SJSA1 (cell line): ENCODE data around the gene CMAS. TPM values are rescaled to one million over a fixed set of nuclear protein-coding genes. Genes with fewer than 3 reads are reported as not detected.
"Not testable (repeated sequence)": the region's sequence is repeated elsewhere in the genome, so short reads cannot be mapped to it uniquely, and the experiment has no call there.

Source experiments
- DNase-seq, 2 experiments: peaks; one replicate each; pipeline ENCODE4 v3.0.0-alpha.2; 2015 to 2020; ENCODE audit warnings: low spot score in 2 of 2, low read depth in 1 of 2
- H3K27ac ChIP-seq: fragments of 250-450 bp; sonication (Bioruptor Pico); 2 replicates; pipeline ENCODE4 v1.5.1; 2020; ENCODE audit warnings: mild to moderate bottlenecking, moderate library complexity
- H3K27me3 ChIP-seq: fragments of 250-450 bp; sonication (Bioruptor Pico); replicated peaks from 2 replicates; pipeline ENCODE4 v1.5.1; 2020; ENCODE audit warnings: mild to moderate bottlenecking, moderate library complexity
- H3K36me3 ChIP-seq: fragments of 250-450 bp; sonication (Bioruptor Pico); 2 replicates; pipeline ENCODE4 v1.5.1; 2020; ENCODE audit warnings: mild to moderate bottlenecking
- H3K4me1 ChIP-seq: fragments of 250-450 bp; sonication (Bioruptor Pico); replicated peaks from 2 replicates; pipeline ENCODE4 v1.6.1; 2021; ENCODE audit warnings: mild to moderate bottlenecking
- H3K4me3 ChIP-seq: fragments of 250-450 bp; sonication (Bioruptor Pico); 2 replicates; pipeline ENCODE4 v1.5.1; 2020; ENCODE audit warnings: mild to moderate bottlenecking
- H3K9me3 ChIP-seq: fragments of 250-450 bp; sonication (Bioruptor Pico); replicated peaks from 2 replicates; pipeline ENCODE4 v1.5.1; 2020; ENCODE audit warnings: mild to moderate bottlenecking
- total RNA-seq: library from RNA; depleted of rRNA; stranded (reverse); fragments of >200 nt; shearing (Covaris generic); gene quantifications from 2 replicates; pipeline ENCODE4 v1.2.3, GENCODE V29; 2014; rRNA removed

The CMAS gene
- 30.8 and 40.4 TPM in 2 replicates for total RNA-seq

- Histone ChIP-seq H3K27me3 (no peaks in the 10 kb centered on the region), H3K27ac (peak within 1 kb of the TSS; percentile 67), H3K4me1 (peaks cover 9% of the 10 kb centered on the region), H3K9me3 (no peaks in the 10 kb centered on the region), H3K36me3 (peaks cover 6% of the 10 kb centered on the region), H3K4me3 (peak within 1 kb of the TSS; percentile 95)
- peak; percentile 50 to 77 for DNase-seq
Measured at GRCh38 chr12:22046090-22046967, at the start of gene CMAS. Gene CMAS, plus strand, starts transcription at chr12:22046218. Its CDS starts 86 bp downstream, at chr12:22046304.

GRCh38 chr12:21998295-21998694 is 47.7 kb upstream of the CMAS start:
- DNase-seq = no peak
- no peak overlapping the region for H3K4me3 ChIP-seq
- H3K36me3 ChIP-seq = no peaks in the 10 kb centered on the region
- H3K9me3 ChIP-seq = no peaks in the 10 kb centered on the region
- H3K4me1 ChIP-seq = no peaks in the 10 kb centered on the region
- no peak overlapping the region for H3K27ac ChIP-seq
- H3K27me3 ChIP-seq = no peaks in the 10 kb centered on the region

GRCh38 chr12:21998782-21999181 is 47.2 kb upstream of the CMAS start:
- H3K27me3 ChIP-seq = no peaks in the 10 kb centered on the region
- H3K4me1 ChIP-seq = no peaks in the 10 kb centered on the region
- no peaks in the 10 kb centered on the region for H3K9me3 ChIP-seq
- no peak overlapping the region for H3K27ac ChIP-seq
- no peak for DNase-seq
- no peak overlapping the region for H3K4me3 ChIP-seq
- H3K36me3 ChIP-seq = no peaks in the 10 kb centered on the region

- Histone ChIP-seq H3K36me3 (no peaks in the 10 kb centered on the region), H3K4me1 (no peaks in the 10 kb centered on the region), H3K9me3 (no peaks in the 10 kb centered on the region), H3K27me3 (0 out of 2 replicates have a peak, but pooled peaks cover 2% of the 10 kb centered on the region), H3K27ac (no peak overlapping the region), H3K4me3 (no peak overlapping the region)
- no peak for DNase-seq
Measured at GRCh38 chr12:22002430-22002829, 43.6 kb upstream of the CMAS start.

- H3K27me3 ChIP-seq, DNase-seq: not testable (repeated sequence)
Measured at GRCh38 chr12:22007794-22008193, 38.2 kb upstream of the CMAS start.

GRCh38 chr12:22008196-22008595 is 37.8 kb upstream of the CMAS start:
- H3K27me3 ChIP-seq = 0 out of 2 replicates have a peak, but pooled peaks cover 2% of the 10 kb centered on the region
- H3K4me1 ChIP-seq = no peaks in the 10 kb centered on the region
- no peak overlapping the region for H3K4me3 ChIP-seq
- no peak overlapping the region for H3K27ac ChIP-seq
- DNase-seq = no peak
- H3K9me3 ChIP-seq = no peaks in the 10 kb centered on the region
- no peaks in the 10 kb centered on the region for H3K36me3 ChIP-seq

More at GRCh38 chr12:22007794-22008193, 38.2 kb upstream of the CMAS start:
- H3K9me3 ChIP-seq, H3K27ac ChIP-seq, H3K4me3 ChIP-seq, H3K4me1 ChIP-seq, H3K36me3 ChIP-seq: not testable (repeated sequence)

- no peaks in the 10 kb centered on the region for H3K36me3 ChIP-seq
- H3K9me3 ChIP-seq = no peaks in the 10 kb centered on the region
- DNase-seq = no peak
- H3K4me3 ChIP-seq = no peak overlapping the region
- no peaks in the 10 kb centered on the region for H3K27me3 ChIP-seq
- no peaks in the 10 kb centered on the region for H3K4me1 ChIP-seq
- no peak overlapping the region for H3K27ac ChIP-seq
Measured at GRCh38 chr12:22014041-22014782, 31.8 kb upstream of the CMAS start.

GRCh38 chr12:22014783-22015144 is 31.3 kb upstream of the CMAS start:
- Histone ChIP-seq H3K4me1 (no peaks in the 10 kb centered on the region), H3K9me3 (no peaks in the 10 kb centered on the region), H3K27ac (no peak overlapping the region), H3K36me3 (no peaks in the 10 kb centered on the region), H3K4me3 (no peak overlapping the region), H3K27me3 (no peaks in the 10 kb centered on the region)
- no peak for DNase-seq

- Histone ChIP-seq H3K9me3 (no peaks in the 10 kb centered on the region), H3K27me3 (no peaks in the 10 kb centered on the region), H3K4me3 (no peak overlapping the region), H3K36me3 (no peaks in the 10 kb centered on the region), H3K4me1 (no peaks in the 10 kb centered on the region), H3K27ac (no peak overlapping the region)
- DNase-seq = no peak
Measured at GRCh38 chr12:22016982-22017381, 29.0 kb upstream of the CMAS start.

- Histone ChIP-seq H3K27ac (no peak overlapping the region), H3K4me3 (no peak overlapping the region), H3K27me3 (no peaks in the 10 kb centered on the region), H3K4me1 (no peaks in the 10 kb centered on the region), H3K36me3 (no peaks in the 10 kb centered on the region), H3K9me3 (no peaks in the 10 kb centered on the region)
- DNase-seq = no peak
Measured at GRCh38 chr12:22018860-22019259, 27.2 kb upstream of the CMAS start.

- not testable (repeated sequence) for H3K9me3 ChIP-seq, H3K4me3 ChIP-seq, H3K4me1 ChIP-seq, H3K27ac ChIP-seq, H3K36me3 ChIP-seq, H3K27me3 ChIP-seq, DNase-seq
Measured at GRCh38 chr12:22023489-22023888, 22.5 kb upstream of the CMAS start.

- DNase-seq = no peak
- Histone ChIP-seq H3K9me3 (no peaks in the 10 kb centered on the region), H3K27me3 (no peaks in the 10 kb centered on the region), H3K4me1 (no peaks in the 10 kb centered on the region), H3K36me3 (no peaks in the 10 kb centered on the region), H3K27ac (no peak overlapping the region), H3K4me3 (no peak overlapping the region)
Measured at GRCh38 chr12:22029491-22029890, 16.5 kb upstream of the CMAS start.

GRCh38 chr12:22029991-22030390 is 16.0 kb upstream of the CMAS start:
- no peaks in the 10 kb centered on the region for H3K36me3 ChIP-seq
- H3K9me3 ChIP-seq = no peaks in the 10 kb centered on the region
- no peaks in the 10 kb centered on the region for H3K4me1 ChIP-seq
- no peaks in the 10 kb centered on the region for H3K27me3 ChIP-seq
- H3K27ac ChIP-seq = no peak overlapping the region
- no peak for DNase-seq
- no peak overlapping the region for H3K4me3 ChIP-seq

GRCh38 chr12:22032732-22033131 is 13.3 kb upstream of the CMAS start:
- DNase-seq = no peak
- Histone ChIP-seq H3K9me3 (no peaks in the 10 kb centered on the region), H3K36me3 (no peaks in the 10 kb centered on the region), H3K27me3 (no peaks in the 10 kb centered on the region), H3K4me1 (no peaks in the 10 kb centered on the region), H3K4me3 (no peak overlapping the region), H3K27ac (no peak overlapping the region)
